Hematopoietic multipotent progenitor cell (in vitro differentiated cells): Measurements from ENCODE around the gene RASA4B. TPM values are rescaled to one million over a fixed set of nuclear protein-coding genes. Genes with fewer than 3 reads are reported as not detected.

ENCODE experiments used
- total RNA-seq: library from RNA; depleted of rRNA; stranded (reverse); fragments of >200 nt; gene quantifications from one replicate; pipeline ENCODE4 v1.2.3, GENCODE V29; 2012

Gene RASA4B
- total RNA-seq, 1 donor: 14.8 TPM

Other genes with a start within 250 kb of the RASA4B start
- 6.2 TPM for gene SH2B2, start 230.9 kb downstream of the RASA4B start, total RNA-seq
- not detected for gene SPDYE6, start 161.3 kb downstream of the RASA4B start, total RNA-seq
- gene PRKRIP1, start 121.4 kb downstream of the RASA4B start, total RNA-seq: 19.7 TPM
- 191 TPM for gene ORAI2, start 84.2 kb downstream of the RASA4B start, total RNA-seq
- gene ALKBH4, start 52.9 kb downstream of the RASA4B start, total RNA-seq: 39.6 TPM
- 27.7 TPM for gene LRWD1, start 52.8 kb downstream of the RASA4B start, total RNA-seq
- 46.3 TPM for gene POLR2J, start 38.9 kb downstream of the RASA4B start, total RNA-seq
- gene UPK3BL2, start 25.9 kb upstream of the RASA4B start, total RNA-seq: 4.0 TPM
- gene SPDYE2, start 33.4 kb upstream of the RASA4B start, total RNA-seq: under 0.01 TPM
- gene POLR2J3, start 54.8 kb upstream of the RASA4B start, total RNA-seq: 52.0 TPM
- gene RASA4, start 99.0 kb upstream of the RASA4B start, total RNA-seq: 35.3 TPM
- gene UPK3BL1, start 125.0 kb upstream of the RASA4B start, total RNA-seq: 0.27 TPM
- not detected for gene SPDYE2B, start 132.5 kb upstream of the RASA4B start, total RNA-seq
- 2.7 TPM for gene POLR2J2, start 153.9 kb upstream of the RASA4B start, total RNA-seq
- gene FAM185A, start 231.2 kb upstream of the RASA4B start, total RNA-seq: 17.8 TPM